ENCODE measurements around the gene DAPK1. TPM values are rescaled to one million over a fixed set of nuclear protein-coding genes. Genes with fewer than 3 reads are reported as not detected.
"Not testable (repeated sequence)": the region's sequence is repeated elsewhere in the genome, so short reads cannot be mapped to it uniquely, and the experiment has no call there.

DAPK1 gene
- total RNA-seq, 1 donor from 2014 or later = 67.4 TPM

- DNase-seq = no peak
Measured at GRCh38 chr9:87717456-87717855, 219.8 kb downstream of the DAPK1 start.

GRCh38 chr9:87718231-87718630 is 220.6 kb downstream of the DAPK1 start:
- no peak for DNase-seq

- no peak for DNase-seq
Measured at GRCh38 chr9:87718852-87719612, 221.4 kb downstream of the DAPK1 start.

GRCh38 chr9:87720173-87720572 is 222.5 kb downstream of the DAPK1 start:
- DNase-seq = no peak

- DNase-seq = no peak
Measured at GRCh38 chr9:87722393-87723088, 224.9 kb downstream of the DAPK1 start.

- peak; percentile 69 for DNase-seq
Measured at GRCh38 chr9:87725356-87725899, 227.8 kb downstream of the DAPK1 start.

GRCh38 chr9:87725900-87726709 is 228.4 kb downstream of the DAPK1 start, which contains the start of gene CTSL:
Gene CTSL, plus strand, starts transcription at chr9:87726119. Its CDS starts 1,485 bp downstream, at chr9:87727604.
- peak; percentile 93 for DNase-seq

- no peak for DNase-seq
Measured at GRCh38 chr9:87729246-87729645, 231.6 kb downstream of the DAPK1 start.

GRCh38 chr9:87731321-87731720 is 233.7 kb downstream of the DAPK1 start:
- no peak for DNase-seq

- no peak for DNase-seq
Measured at GRCh38 chr9:87732344-87732743, 234.7 kb downstream of the DAPK1 start.

GRCh38 chr9:87732756-87733155 is 235.1 kb downstream of the DAPK1 start:
- DNase-seq = no peak

GRCh38 chr9:87733273-87734052 is 235.8 kb downstream of the DAPK1 start:
- DNase-seq = no peak

GRCh38 chr9:87734106-87734505 is 236.4 kb downstream of the DAPK1 start:
- DNase-seq = no peak

- no peak for DNase-seq
Measured at GRCh38 chr9:87739546-87739945, 241.9 kb downstream of the DAPK1 start.

- DNase-seq = no peak
Measured at GRCh38 chr9:87740209-87740608, 242.5 kb downstream of the DAPK1 start.

- no peak for DNase-seq
Measured at GRCh38 chr9:87741326-87741725, 243.7 kb downstream of the DAPK1 start.

GRCh38 chr9:87741891-87742290 is 244.2 kb downstream of the DAPK1 start:
- no peak for DNase-seq

- DNase-seq = no peak
Measured at GRCh38 chr9:87742813-87743428, 245.3 kb downstream of the DAPK1 start.

- DNase-seq = not testable (repeated sequence)
Measured at GRCh38 chr9:87744247-87744646, 246.6 kb downstream of the DAPK1 start.

GRCh38 chr9:87746186-87746585 is 248.5 kb downstream of the DAPK1 start:
- no peak for DNase-seq

- no peak for DNase-seq
Measured at GRCh38 chr9:87748881-87749280, 251.2 kb downstream of the DAPK1 start.

Data from occipital lobe (tissue), 2 donors.